Endothelial cell of umbilical vein (primary cell): ENCODE data around the gene CCL27. TPM values are rescaled to one million over a fixed set of nuclear protein-coding genes. Genes with fewer than 3 reads are reported as not detected.
A peak's percentile ranks its signal among the peaks of the same experiment; 100 is the strongest.

Experiments used
- BruUV-seq: library from RNA; stranded (reverse); fragments of 400-500 nt; replicated peaks from 2 replicates; lab custom pipeline; 2021; lab: Mats Ljungman, UMichigan
- CTCF ChIA-PET: fragments of 300-600, 350-600 bp; sonication (Branson Sonifier 250); formaldehyde crosslinking; loops from one replicate; lab custom pipeline; 2021; ENCODE audit warnings: antibody characterized with exemption, inconsistent platforms; lab: Charles Lee
- POLR2A ChIA-PET: fragments of 300-600, 350-600 bp; sonication (Branson Sonifier 250); formaldehyde crosslinking; loops from one replicate; lab custom pipeline; 2021; ENCODE audit warnings: antibody characterized with exemption, inconsistent platforms; lab: Charles Lee
- DNase-seq: peaks from one replicate; pipeline ENCODE4 v3.0.0-alpha.2; 2011; ENCODE audit warnings: low read depth, low spot score
- FAIRE-seq: peaks from 2 replicates; lab custom pipeline; 2011; peaks lifted over from hg19 to GRCh38; lab: Jason Lieb, UNC
- H2AFZ ChIP-seq: 2 replicates; pipeline ENCODE4 v1.6.0; 2012; ENCODE audit warnings: low read depth, low read length, control low read depth, inconsistent platforms
- H3K27ac ChIP-seq: 2 replicates; pipeline ENCODE4 v1.5.1; 2011; ENCODE audit warnings: low read depth, mild to moderate bottlenecking, control low read depth, low read length, moderate library complexity; ENCODE audit not compliant: insufficient read depth
- H3K27me3 ChIP-seq, 2 experiments: 2 replicates each; pipeline versions ENCODE4 v1.6.0 to v1.6.1; 2011; ENCODE audit warnings: low read length in 2 of 2, mixed read lengths in 1 of 2; ENCODE audit not compliant: control insufficient read depth in 2 of 2, insufficient read depth in 2 of 2
- H3K36me3 ChIP-seq, 2 experiments: 2 replicates in 1 of 2; 3 replicates in 1 of 2; pipeline ENCODE4 v1.5.1; 2011; ENCODE audit warnings: low read length in 2 of 2, mild to moderate bottlenecking in 1 of 2, moderate library complexity in 1 of 2; ENCODE audit not compliant: control insufficient read depth in 2 of 2, insufficient read depth in 2 of 2; ENCODE audit errors: extremely low read depth in 1 of 2
- H3K4me1 ChIP-seq: 3 replicates; pipeline ENCODE4 v1.5.1; 2011; ENCODE audit warnings: mild to moderate bottlenecking, low read length; ENCODE audit not compliant: control insufficient read depth, insufficient read depth; ENCODE audit errors: extremely low read depth
- H3K4me2 ChIP-seq: 2 replicates; pipeline ENCODE4 v1.6.1; 2011; ENCODE audit warnings: low read length, control low read depth, mixed read lengths; ENCODE audit not compliant: insufficient read depth
- H3K4me3 ChIP-seq, 3 experiments: fragments of 200-600 bp in 1 of 3; sonication (generic), shearing (Covaris generic) in 1 of 3; replicated peaks in 1 of 3; 2 replicates each; pipeline ENCODE4 v1.5.1; 2011 to 2016; ENCODE audit warnings: control low read depth in 3 of 3, low read length in 3 of 3, mild to moderate bottlenecking in 2 of 3, inconsistent platforms in 1 of 3, low read depth in 1 of 3, moderate library complexity in 1 of 3; ENCODE audit not compliant: insufficient read depth in 1 of 3
- H3K79me2 ChIP-seq: 2 replicates; pipeline ENCODE4 v1.6.0; 2012; ENCODE audit warnings: low read length, inconsistent platforms; ENCODE audit not compliant: control insufficient read depth, insufficient read depth
- H3K9ac ChIP-seq: replicated peaks from 2 replicates; pipeline ENCODE3; 2011; ENCODE audit warnings: low read length, control low read depth; ENCODE audit not compliant: insufficient read depth; ENCODE audit errors: extremely low read depth
- H3K9me1 ChIP-seq: replicated peaks from 3 replicates; pipeline ENCODE4 v1.6.0; 2011; ENCODE audit warnings: mild to moderate bottlenecking, low read length; ENCODE audit not compliant: control insufficient read depth, insufficient read depth; ENCODE audit errors: extremely low read depth
- H3K9me3 ChIP-seq: replicated peaks from 2 replicates; pipeline ENCODE4 v1.5.1; 2012; ENCODE audit warnings: low read length, inconsistent platforms; ENCODE audit not compliant: control insufficient read depth, insufficient read depth
- H4K20me1 ChIP-seq: replicated peaks from 2 replicates; pipeline ENCODE3; 2011; ENCODE audit warnings: mild to moderate bottlenecking, low read length; ENCODE audit not compliant: control insufficient read depth, insufficient read depth; ENCODE audit errors: extremely low read depth
- EZH2 ChIP-seq: IDR thresholded peaks from 2 replicates; pipeline ENCODE4 v1.6.1; 2012; ENCODE audit warnings: borderline replicate concordance, low read depth, mild to moderate bottlenecking, moderate library complexity, low read length, inconsistent platforms; ENCODE audit not compliant: severe bottlenecking
- GATA2 ChIP-seq: IDR thresholded peaks from 2 replicates; pipeline ENCODE4 v1.7.0; 2011; ENCODE audit warnings: low read depth, mild to moderate bottlenecking, moderate library complexity, mixed read lengths, low read length; ENCODE audit not compliant: insufficient read length, insufficient read depth
- JUN ChIP-seq: IDR thresholded peaks from 2 replicates; pipeline ENCODE4 v1.6.1; 2011; ENCODE audit warnings: borderline replicate concordance, low read depth; ENCODE audit not compliant: insufficient read length, insufficient read depth
- POLR2A ChIP-seq: IDR thresholded peaks from 2 replicates; pipeline ENCODE4 v1.6.1; 2012; ENCODE audit warnings: low read depth, mild to moderate bottlenecking, control low read depth, low read length
- dilution Hi-C: fragments of 300-500 bp; cut with MboI; formaldehyde crosslinking; loops from one replicate; pipeline ENCODE4 v1.15.0; 2019; ENCODE audit warnings: low sequenced_read_pairs; ENCODE audit not compliant: extremely low pct_ligation_motif_present
- intact Hi-C: fragments of 100-400 bp; cut with micrococcal nuclease; formaldehyde crosslinking; loops from one replicate; pipeline ENCODE4 v1.10.0; 2022
- polyA plus RNA-seq, 4 experiments: library from polyadenylated mRNA; depleted of rRNA in 3 of 4; stranded (reverse) in 3 of 4; unstranded in 1 of 4; fragments of >200 nt; gene quantifications; 2 replicates each; pipeline versions ENCODE4 v1.2.1 to v1.2.3, GENCODE V29; 2011 to 2012; ENCODE audit warnings: missing spikeins in 1 of 4
- total RNA-seq: library from RNA; stranded (reverse); gene quantifications from 2 replicates; pipeline ENCODE4 v1.2.3, GENCODE V29; 2021
- TF ChIP-seq, protein P1 (sequence below), 2 donors: IDR thresholded peaks; 1 replicate in 1 of 2; 2 replicates in 1 of 2; pipeline ENCODE4 v1.5.1; 2011; ENCODE audit warnings: low read length in 2 of 2, mild to moderate bottlenecking in 2 of 2, moderate library complexity in 2 of 2, control low read depth in 1 of 2, inconsistent platforms in 1 of 2, low read depth in 1 of 2; ENCODE audit not compliant: insufficient read depth in 1 of 2; ENCODE audit errors: extremely low read depth in 1 of 2
- TF ChIP-seq, protein P2 (sequence below): IDR thresholded peaks from 2 replicates; pipeline ENCODE4 v1.6.1; 2011; ENCODE audit not compliant: insufficient read depth, insufficient read length

The CCL27 gene
- total and polyA plus RNA-seq, 2 donors (not counting 3 experiments of a cell fraction or from before 2014, with no cell fraction given): not detected

DNA sequence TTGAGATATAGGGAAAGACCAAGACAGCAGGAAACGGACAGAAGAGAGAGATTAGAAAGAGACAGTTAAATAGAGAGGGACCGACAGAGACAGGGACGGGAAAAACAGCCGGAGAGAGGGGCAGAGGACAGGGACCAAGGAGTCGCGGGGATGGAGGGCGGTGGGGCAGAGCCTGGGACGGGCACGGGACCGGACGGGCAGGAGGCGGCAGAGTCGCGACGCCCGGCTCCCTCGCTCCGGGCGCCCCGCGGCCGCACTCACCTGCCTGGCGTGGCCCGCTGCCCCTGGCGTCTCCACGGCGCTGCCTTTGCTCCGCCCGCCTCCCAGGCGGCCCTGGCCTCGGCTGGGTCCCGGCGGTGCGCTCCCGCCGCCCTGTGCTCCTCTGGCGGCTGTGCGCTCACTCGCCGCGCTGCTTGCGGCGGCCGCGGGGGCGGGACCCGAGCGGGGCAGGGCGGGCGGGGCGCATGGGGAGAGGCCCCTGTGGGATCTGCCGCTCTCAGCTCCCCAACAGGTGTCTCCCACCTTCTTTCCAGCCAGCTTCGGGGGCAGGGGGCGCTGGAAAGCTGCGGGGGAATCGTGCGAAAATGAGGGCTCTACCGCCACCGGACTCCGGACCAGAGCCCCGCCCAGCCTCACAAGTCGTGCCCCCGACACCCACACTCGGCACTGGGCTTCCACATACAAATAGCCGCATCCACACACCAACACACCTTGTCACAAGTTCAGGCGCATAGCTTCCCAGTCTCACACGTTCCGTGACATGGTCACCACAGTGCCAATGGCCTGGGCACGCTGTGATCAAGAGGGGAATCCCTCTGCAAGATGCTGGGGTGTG lies 33.6 kb downstream of the CCL27 start, which contains the start of gene ARID3C:
Gene ARID3C (minus strand): TSS at position 411 of the 835 bp plus-strand sequence. CDS start 1,052 bp downstream, outside the sequence.
- CTCF ChIA-PET: interaction anchor here (1.2 kb wide), 1 partner anchor 17 kb away, joined by 5 read pairs; the partner anchor contains the start of gene RPP25L
- DNase-seq (no peak), FAIRE-seq (no peak)
- intact Hi-C loops (no loop called here), dilution Hi-C loops (no loop called here)
- H4K20me1 ChIP-seq: no peaks in the 10 kb centered on the region
- TF ChIP-seq JUN: no peak
- no peak for TF ChIP-seq GATA2
- TF ChIP-seq EZH2: peak; percentile 98
- BruUV-seq: no TSS peak
- H3K27ac ChIP-seq: no peak within 1 kb of the TSS
- H3K9ac ChIP-seq: no peak within 1 kb of the TSS
- peaks cover 7% of the 10 kb centered on the region for H3K4me1 ChIP-seq
- H3K4me3 ChIP-seq: peak within 1 kb of the TSS in 1 of 3 experiments; percentile 18
- peaks cover 63 to 74% of the 10 kb centered on the region in 2 experiments for H3K27me3 ChIP-seq
- peak within 1 kb of the TSS; percentile 18 for H2AFZ ChIP-seq
- no peaks in the 10 kb centered on the region for H3K36me3 ChIP-seq
- no peaks in the 10 kb centered on the region for H3K79me2 ChIP-seq
- no peaks in the 10 kb centered on the region for H3K9me3 ChIP-seq
- H3K4me2 ChIP-seq: peak within 1 kb of the TSS; percentile 32
- no peaks in the 10 kb centered on the region for H3K9me1 ChIP-seq
- POLR2A ChIA-PET: no interaction called here

GRCh38 chr9:34627716-34628655 lies 34.5 kb downstream of the CCL27 start:
- DNase-seq: no peak
- TF ChIP-seq, protein P1, sequence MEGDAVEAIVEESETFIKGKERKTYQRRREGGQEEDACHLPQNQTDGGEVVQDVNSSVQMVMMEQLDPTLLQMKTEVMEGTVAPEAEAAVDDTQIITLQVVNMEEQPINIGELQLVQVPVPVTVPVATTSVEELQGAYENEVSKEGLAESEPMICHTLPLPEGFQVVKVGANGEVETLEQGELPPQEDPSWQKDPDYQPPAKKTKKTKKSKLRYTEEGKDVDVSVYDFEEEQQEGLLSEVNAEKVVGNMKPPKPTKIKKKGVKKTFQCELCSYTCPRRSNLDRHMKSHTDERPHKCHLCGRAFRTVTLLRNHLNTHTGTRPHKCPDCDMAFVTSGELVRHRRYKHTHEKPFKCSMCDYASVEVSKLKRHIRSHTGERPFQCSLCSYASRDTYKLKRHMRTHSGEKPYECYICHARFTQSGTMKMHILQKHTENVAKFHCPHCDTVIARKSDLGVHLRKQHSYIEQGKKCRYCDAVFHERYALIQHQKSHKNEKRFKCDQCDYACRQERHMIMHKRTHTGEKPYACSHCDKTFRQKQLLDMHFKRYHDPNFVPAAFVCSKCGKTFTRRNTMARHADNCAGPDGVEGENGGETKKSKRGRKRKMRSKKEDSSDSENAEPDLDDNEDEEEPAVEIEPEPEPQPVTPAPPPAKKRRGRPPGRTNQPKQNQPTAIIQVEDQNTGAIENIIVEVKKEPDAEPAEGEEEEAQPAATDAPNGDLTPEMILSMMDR (IDR thresholded peaks at IDR 0.05; ENCODE audit: extremely low read depth in 1 of 2, insufficient read depth in 1 of 2, low read depth in 1 of 2, low read length in 2 of 2): no peak
- TF ChIP-seq, protein P2, sequence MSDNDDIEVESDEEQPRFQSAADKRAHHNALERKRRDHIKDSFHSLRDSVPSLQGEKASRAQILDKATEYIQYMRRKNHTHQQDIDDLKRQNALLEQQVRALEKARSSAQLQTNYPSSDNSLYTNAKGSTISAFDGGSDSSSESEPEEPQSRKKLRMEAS: no peak
- TF ChIP-seq POLR2A (no peak), JUN (no peak)
- ChIA-PET POLR2A (no interaction called here), CTCF (interaction anchor here (1.0 kb wide), 1 partner anchor 14 kb away, joined by 3 read pairs; no protein-coding TSS in a partner anchor)
- Histone ChIP-seq H3K27me3 (peaks cover 71 to 82% of the 10 kb centered on the region in 2 experiments), H2AFZ (no peak overlapping the region), H4K20me1 (no peaks in the 10 kb centered on the region), H3K4me2 (no peak overlapping the region), H3K9ac (no peak overlapping the region), H3K27ac (no peak overlapping the region), H3K36me3 (no peaks in the 10 kb centered on the region), H3K9me1 (no peaks in the 10 kb centered on the region), H3K79me2 (no peaks in the 10 kb centered on the region), H3K9me3 (no peaks in the 10 kb centered on the region), H3K4me1 (peaks cover 7% of the 10 kb centered on the region), H3K4me3 (no peak overlapping the region)
- BruUV-seq: no TSS peak
- intact Hi-C loops: no loop called here
- no peak for FAIRE-seq
- dilution Hi-C loops: no loop called here
